Skin epidermis (tissue), 12 donors: Measurements from ENCODE around the gene NKX1-1.
"Not testable (repeated sequence)": the region's sequence is repeated elsewhere in the genome, so short reads cannot be mapped to it uniquely, and the experiment has no call there.

Source experiments
- H3K27ac ChIP-seq, 21 experiments: fragments of 200-600 bp; sonication (generic) in 11 of 21; one replicate each; pipeline ENCODE4 v1.5.0; 2020; ENCODE audit warnings: mild to moderate bottlenecking in 3 of 21, inconsistent platforms in 2 of 21, moderate library complexity in 2 of 21
- H3K4me3 ChIP-seq, 7 experiments: fragments of 200-600 bp; sonication (generic) in 2 of 7; one replicate each; pipeline ENCODE4 v1.5.0; 2020; ENCODE audit warnings: inconsistent platforms in 2 of 7, mild to moderate bottlenecking in 2 of 7, moderate library complexity in 1 of 7

Gene NKX1-1

GRCh38 chr4:1394554-1395388 lies 11.5 kb downstream of the NKX1-1 start:
- H3K4me3 ChIP-seq, H3K27ac ChIP-seq: not testable (repeated sequence)

DNA sequence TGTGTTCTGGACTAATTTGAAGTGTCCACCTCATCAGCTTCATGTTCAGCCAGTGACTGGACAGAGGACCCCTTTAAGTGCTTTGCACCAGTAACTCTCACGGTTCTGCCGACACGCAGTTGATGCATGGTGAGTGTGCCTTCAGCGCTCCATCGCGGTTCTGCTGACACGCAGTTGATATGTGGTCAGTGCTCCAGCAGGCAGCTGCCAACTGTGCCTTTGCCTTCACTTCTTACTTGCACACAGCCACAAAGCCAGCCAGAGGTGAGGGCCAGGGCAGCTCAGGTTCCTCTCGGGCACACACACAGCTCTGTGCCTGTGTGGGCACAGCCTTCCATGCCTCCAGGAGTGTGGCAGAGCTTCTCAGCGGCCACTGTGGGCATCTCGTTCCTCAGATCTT lies 12.4 kb downstream of the NKX1-1 start:
- H3K4me3 ChIP-seq, result no peak overlapping the region

DNA sequence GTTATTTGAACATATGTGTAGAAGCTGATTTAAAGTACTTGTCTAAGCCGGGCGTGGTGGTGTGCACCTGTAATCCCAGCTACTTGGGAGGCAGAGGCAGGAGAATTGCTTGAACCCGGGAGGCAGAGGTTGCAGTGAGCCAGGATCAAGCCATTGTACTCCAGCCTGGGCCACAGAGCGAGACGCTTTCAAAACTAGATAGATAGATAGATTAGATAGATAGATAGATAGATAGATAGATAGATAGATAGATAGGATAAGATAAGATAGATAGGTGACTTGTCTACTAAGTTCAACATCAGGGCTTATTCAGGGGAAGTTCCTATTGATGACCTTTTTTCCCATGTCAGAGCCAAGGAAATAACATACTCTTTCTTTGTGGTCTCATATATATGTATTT lies 12.9 kb downstream of the NKX1-1 start:
- not testable (repeated sequence) for H3K27ac ChIP-seq

More for the DNA sequence above, 12.4 kb downstream of the NKX1-1 start:
- no peak overlapping the region for H3K27ac ChIP-seq

DNA sequence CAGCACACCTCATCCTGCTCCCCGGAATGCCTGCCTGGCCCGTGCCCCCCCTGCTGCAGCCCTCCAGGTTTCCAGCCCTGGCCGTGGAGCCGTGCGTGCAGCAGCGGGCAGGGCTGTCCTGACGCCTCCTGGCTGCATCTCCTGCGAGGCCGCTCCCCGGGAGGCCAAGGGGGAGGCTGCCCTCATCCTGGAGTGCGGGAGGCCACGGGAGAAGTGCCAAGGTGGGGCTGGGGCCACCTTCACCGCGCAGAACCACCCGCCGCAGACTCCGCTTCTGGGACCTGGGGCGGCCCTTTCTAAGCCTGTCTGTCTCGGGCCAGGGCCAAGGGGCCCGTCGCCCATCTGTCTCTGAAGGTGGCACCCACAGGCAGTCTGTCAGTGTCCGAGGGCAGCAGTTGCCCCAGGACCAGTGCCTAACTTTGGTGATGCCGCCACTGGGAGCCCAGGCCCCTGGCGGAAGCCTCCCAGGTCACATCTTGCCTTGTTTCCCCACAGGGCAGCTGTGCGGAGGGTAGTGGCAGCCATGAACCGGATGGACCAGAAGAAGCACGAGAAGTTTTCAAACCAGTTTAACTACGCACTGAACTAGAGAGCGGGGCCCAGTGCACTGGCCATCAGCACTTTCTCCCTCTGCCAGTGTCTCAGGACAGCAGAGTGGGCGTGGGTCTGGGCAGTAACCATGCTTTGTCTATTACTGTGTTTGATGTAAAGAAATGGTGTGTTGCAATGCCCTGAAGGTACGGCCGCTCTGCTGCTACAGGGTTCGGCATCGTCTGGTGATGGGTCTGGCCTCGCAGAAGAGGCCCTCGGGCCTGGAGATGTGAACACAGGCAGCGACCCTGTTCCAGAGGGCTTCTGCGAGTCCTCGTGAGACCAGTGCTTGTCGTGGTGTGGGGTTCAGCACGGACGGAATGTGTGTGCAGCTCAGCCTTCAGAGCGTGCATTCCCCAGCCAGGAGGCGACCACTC lies 20.6 kb downstream of the NKX1-1 start:
- Histone ChIP-seq H3K4me3 (no peak overlapping the region), H3K27ac (no peak overlapping the region)

More for the DNA sequence above, 12.9 kb downstream of the NKX1-1 start:
- not testable (repeated sequence) for H3K4me3 ChIP-seq

DNA sequence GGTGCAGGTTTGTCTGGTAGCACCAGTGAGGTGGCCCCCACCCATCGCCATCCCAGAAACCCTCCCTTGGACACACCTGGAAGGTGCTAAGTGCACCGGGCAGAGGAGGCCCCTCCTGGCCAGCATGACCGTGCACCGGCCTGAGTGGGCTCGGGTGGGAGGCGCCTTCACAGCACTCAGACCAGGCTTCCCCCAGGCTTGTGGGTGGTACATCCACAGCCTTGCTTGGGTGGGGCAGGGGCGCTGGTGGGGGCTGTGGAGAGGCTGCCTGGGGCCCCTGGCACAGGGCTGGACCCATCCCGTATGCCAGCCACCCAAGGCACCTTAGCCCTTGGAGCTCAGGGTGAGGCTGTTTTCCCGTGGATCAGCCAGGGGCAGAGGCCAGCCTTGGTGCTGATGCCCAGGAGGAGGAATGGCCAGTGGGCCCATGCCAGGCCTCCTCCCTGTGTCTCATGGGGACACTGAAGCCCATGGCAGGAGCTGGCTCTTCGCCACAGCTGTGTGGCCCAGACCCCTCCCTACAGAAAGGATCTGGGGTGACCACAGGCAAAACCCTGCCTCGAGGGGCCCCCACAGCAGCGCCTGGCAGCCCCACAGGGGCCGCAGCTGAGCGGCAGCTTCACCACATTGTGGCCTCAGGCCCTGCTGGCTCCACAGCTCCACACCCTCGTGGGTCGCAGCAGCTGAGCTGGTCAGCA lies 21.4 kb downstream of the NKX1-1 start:
- Histone ChIP-seq H3K27ac (no peak overlapping the region), H3K4me3 (no peak overlapping the region)

- H3K4me3 ChIP-seq, result no peak overlapping the region
- H3K27ac ChIP-seq, result no peak overlapping the region
Observed at GRCh38 chr4:1383728-1384591, 22.3 kb downstream of the NKX1-1 start.

GRCh38 chr4:1382776-1383727 lies 23.2 kb downstream of the NKX1-1 start:
- Histone ChIP-seq H3K27ac (no peak overlapping the region), H3K4me3 (no peak overlapping the region)

GRCh38 chr4:1381944-1382541 lies 24.2 kb downstream of the NKX1-1 start:
- Histone ChIP-seq H3K4me3 (no peak overlapping the region), H3K27ac (no peak overlapping the region)

DNA sequence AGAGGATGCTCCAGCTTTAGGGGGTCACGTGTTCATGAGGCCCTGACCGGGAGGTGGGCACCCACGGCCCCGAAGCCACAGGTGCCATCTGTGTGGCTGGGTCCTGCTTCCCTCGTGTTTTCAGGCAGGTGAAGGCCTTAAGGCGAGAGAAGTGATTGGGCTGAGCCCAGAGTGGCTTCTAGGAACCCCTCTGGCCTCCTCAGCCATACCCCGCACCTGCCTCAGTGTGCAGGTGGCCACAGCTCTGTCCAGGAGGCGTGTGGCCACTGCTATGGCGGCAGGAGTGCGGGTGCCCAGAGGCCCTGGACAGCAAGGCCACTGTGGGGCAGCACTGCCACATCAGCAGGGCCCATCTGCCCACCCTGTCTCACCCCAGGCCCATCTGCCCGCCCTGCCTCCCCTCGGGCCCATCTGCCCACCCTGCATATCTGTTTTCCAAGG lies 25.0 kb downstream of the NKX1-1 start:
- H3K4me3 ChIP-seq, result no peak overlapping the region
- no peak overlapping the region for H3K27ac ChIP-seq

DNA sequence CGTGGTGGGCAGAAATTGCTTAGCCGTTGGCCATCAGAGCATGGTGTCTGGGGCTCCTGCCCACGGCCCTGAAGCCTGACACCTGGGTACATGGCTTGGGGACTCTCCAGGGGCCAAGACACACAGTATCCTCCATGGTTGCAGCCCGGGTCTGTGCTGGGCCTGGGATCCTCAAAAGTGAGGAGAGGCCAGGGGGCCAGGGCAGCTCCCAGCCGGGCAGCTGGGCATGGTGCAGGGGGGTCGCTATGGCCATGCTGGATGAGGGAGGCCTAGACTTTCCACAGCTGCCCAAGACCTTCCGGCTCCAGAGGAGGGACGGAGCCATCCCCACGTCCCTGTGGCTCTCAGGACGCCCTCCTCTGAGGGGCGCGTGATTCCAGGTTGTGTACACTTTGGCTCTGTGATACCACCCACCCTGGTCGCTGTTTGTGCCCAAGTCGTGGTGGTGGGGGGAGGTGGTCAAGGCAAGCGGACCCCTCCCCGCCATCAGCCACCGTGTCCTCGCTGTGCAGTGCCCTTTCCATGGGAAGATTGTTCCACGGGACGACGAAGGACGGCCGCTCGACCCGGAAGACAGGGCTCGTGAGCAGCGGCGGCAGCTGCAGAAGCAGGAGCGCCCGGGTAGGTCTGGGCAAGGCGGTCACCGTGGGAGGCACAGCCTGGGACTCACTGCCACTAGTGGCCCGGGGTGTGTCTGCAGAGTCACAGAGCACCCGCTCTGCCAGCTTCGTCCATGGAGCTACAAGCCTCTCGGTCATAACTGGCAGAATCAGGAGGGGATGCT lies 25.7 kb downstream of the NKX1-1 start:
- no peak overlapping the region for H3K4me3 ChIP-seq
- no peak overlapping the region for H3K27ac ChIP-seq

DNA sequence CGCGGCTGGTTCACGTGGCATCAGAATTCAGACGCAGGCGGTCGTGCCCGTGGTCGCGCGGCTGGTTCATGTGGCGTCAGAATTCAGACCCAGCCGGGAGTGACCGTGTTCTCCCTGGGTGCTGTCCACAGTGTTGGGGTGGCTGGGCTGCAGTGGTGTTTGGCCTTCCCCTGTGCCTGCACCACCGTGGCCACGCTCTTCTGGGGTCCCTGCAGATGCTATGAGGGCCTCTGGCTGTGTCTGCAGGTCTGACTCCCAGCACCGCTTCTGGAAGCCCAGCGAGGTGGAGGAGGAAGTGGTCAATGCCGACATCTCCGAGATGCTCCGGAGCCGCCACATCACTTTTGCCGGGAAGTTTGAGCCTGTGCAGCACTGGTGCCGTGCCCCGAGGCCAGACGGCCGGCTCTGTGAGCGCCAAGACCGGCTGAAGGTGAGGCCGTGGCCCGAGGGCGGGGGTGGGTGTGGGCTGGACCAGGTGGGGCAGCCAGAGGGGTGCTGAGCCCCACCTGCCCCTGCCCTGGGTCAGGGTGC lies 26.4 kb downstream of the NKX1-1 start:
- no peak overlapping the region for H3K4me3 ChIP-seq
- H3K27ac ChIP-seq, result no peak overlapping the region

GRCh38 chr4:1379351-1379781 lies 26.9 kb downstream of the NKX1-1 start:
- Histone ChIP-seq H3K27ac (no peak overlapping the region), H3K4me3 (no peak overlapping the region)

- H3K4me3 ChIP-seq, result no peak overlapping the region
- H3K27ac ChIP-seq, result no peak overlapping the region
Observed at GRCh38 chr4:1378559-1379231, 27.5 kb downstream of the NKX1-1 start.

GRCh38 chr4:1377606-1378261 lies 28.5 kb downstream of the NKX1-1 start:
- Histone ChIP-seq H3K4me3 (no peak overlapping the region), H3K27ac (no peak overlapping the region)

DNA sequence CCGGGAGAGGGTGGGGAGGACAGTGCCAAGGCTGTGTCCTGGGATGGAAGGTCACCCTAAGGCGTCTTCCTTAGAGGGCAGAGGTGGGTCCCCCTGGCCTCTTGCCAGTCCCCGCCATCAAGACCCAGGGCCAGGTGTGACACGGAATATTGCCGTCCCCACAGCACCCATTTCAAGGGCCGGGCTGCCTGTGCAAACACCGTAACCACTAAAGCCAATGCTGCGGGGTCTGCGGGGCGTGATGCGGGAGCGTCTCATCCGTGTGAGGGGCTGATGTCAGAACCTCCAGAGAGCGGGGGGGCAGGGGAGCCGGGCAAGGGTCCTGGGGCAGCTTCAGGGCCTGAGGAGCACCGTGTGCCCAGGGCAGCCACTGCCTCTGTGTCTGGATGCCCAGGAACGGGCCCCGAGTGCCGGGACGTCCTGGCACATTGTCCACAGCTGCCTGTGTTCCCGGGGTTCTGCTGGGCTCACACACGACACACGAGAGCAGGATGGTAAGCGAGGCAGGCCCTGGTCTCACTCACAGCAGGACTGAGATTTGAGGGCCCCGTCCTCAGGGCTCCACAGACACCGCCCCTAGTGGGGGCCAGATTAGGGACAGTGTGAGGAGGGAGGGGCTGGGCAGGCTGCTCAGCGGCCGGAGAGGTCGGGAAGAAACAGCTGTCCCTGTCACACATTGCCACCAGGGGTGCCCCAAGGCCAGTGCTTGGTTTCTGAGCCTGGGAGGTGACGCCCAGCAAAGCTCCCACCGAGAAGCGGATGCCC lies 29.2 kb downstream of the NKX1-1 start:
- Histone ChIP-seq H3K4me3 (no peak overlapping the region), H3K27ac (no peak overlapping the region)
